B cell (primary cell): ENCODE measurements around the gene TANK. TPM values are rescaled to one million over a fixed set of nuclear protein-coding genes. Genes with fewer than 3 reads are reported as not detected.

Experiments
- ATAC-seq: fragments of 200-7000 bp; cut with Tn5 transposase; one replicate; pipeline ENCODE4 v1.10.0; 2021; ENCODE audit warnings: low read depth, mild to moderate bottlenecking, moderate number of reproducible peaks, moderate library complexity
- CTCF ChIA-PET: fragments of 350-600 bp; sonication (Branson Sonifier 250); formaldehyde crosslinking; loops from one replicate; lab custom pipeline; 2021; ENCODE audit warnings: antibody characterized with exemption, inconsistent platforms; lab: Charles Lee
- POLR2A ChIA-PET: fragments of 350-600 bp; sonication (Branson Sonifier 250); formaldehyde crosslinking; loops from one replicate; lab custom pipeline; 2021; ENCODE audit warnings: antibody characterized with exemption; lab: Charles Lee
- DNase-seq: peaks from one replicate; pipeline ENCODE4 v3.0.0; 2013
- H2AFZ ChIP-seq: 2 replicates; pipeline ENCODE4 v1.6.1; 2012; ENCODE audit warnings: mild to moderate bottlenecking, low read depth, low read length; ENCODE audit not compliant: insufficient read depth, poor library complexity, severe bottlenecking
- H3K27ac ChIP-seq, 2 donors: 1 replicate in 1 of 2; 2 replicates in 1 of 2; pipeline ENCODE4 v1.5.1; 2012 to 2013; ENCODE audit warnings: low read length in 2 of 2, mild to moderate bottlenecking in 2 of 2, moderate library complexity in 1 of 2
- H3K27me3 ChIP-seq, 4 experiments: fragments of 200-600 bp in 1 of 4; sonication (generic) in 1 of 4; replicated peaks in 1 of 4; 1 replicate in 2 of 4; 2 replicates in 2 of 4; pipeline versions ENCODE4 v1.6.1 to v1.7.0; 2013 to 2016; ENCODE audit warnings: low read length in 3 of 4, mild to moderate bottlenecking in 2 of 4, mixed read lengths in 1 of 4, moderate library complexity in 1 of 4; ENCODE audit not compliant: insufficient read depth in 4 of 4, control insufficient read depth in 3 of 4; ENCODE audit errors: control extremely low read depth in 1 of 4
- H3K36me3 ChIP-seq, 2 experiments: replicated peaks in 1 of 2; 1 replicate in 1 of 2; 2 replicates in 1 of 2; pipeline versions ENCODE4 v1.6.1 to v1.7.1; 2013; ENCODE audit warnings: low read length in 1 of 2; ENCODE audit not compliant: insufficient read depth in 2 of 2, control insufficient read depth in 1 of 2; ENCODE audit errors: control extremely low read depth in 1 of 2, extremely low read depth in 1 of 2
- H3K4me1 ChIP-seq, 2 donors: fragments of 200-600 bp in 1 of 2; sonication (generic) in 1 of 2; 1 replicate in 1 of 2; 2 replicates in 1 of 2; pipeline versions ENCODE4 v1.5.1 to v1.6.1; 2013 to 2017; ENCODE audit warnings: low read length in 2 of 2; ENCODE audit not compliant: control insufficient read depth in 2 of 2, insufficient read depth in 2 of 2
- H3K4me2 ChIP-seq: replicated peaks from 2 replicates; pipeline ENCODE3; 2012; ENCODE audit warnings: mild to moderate bottlenecking, low read depth, low read length; ENCODE audit not compliant: poor library complexity, severe bottlenecking
- H3K4me3 ChIP-seq, 5 experiments: fragments of 200-600 bp in 1 of 5; sonication (generic) in 1 of 5; 1 replicate in 3 of 5; 2 replicates in 2 of 5; pipeline versions ENCODE4 v1.5.1 to v1.7.0; 2011 to 2016; ENCODE audit warnings: low read length in 4 of 5, mild to moderate bottlenecking in 4 of 5, low read depth in 2 of 5, control low read depth in 1 of 5, moderate library complexity in 1 of 5; ENCODE audit not compliant: insufficient read depth in 1 of 5; ENCODE audit errors: control extremely low read depth in 1 of 5, extremely low read depth in 1 of 5
- H3K79me2 ChIP-seq: fragments of 200-600 bp; sonication (generic); one replicate; pipeline ENCODE4 v1.6.0; 2016; ENCODE audit warnings: low read length; ENCODE audit not compliant: control insufficient read depth, insufficient read depth
- H3K9ac ChIP-seq: fragments of 200-600 bp; sonication (generic); 2 replicates; pipeline ENCODE4 v1.6.1; 2017; ENCODE audit warnings: mild to moderate bottlenecking, low read length, moderate library complexity
- H3K9me3 ChIP-seq, 3 donors: one replicate each; pipeline versions ENCODE4 v1.6.1 to v1.7.1; 2013; ENCODE audit warnings: low read length in 2 of 3; ENCODE audit not compliant: control insufficient read depth in 2 of 3, insufficient read depth in 1 of 3; ENCODE audit errors: control extremely low read depth in 1 of 3
- H4K20me1 ChIP-seq: 2 replicates; pipeline ENCODE4 v1.6.0; 2012; ENCODE audit warnings: mild to moderate bottlenecking, low read length; ENCODE audit not compliant: insufficient read depth, control insufficient read depth, poor library complexity, severe bottlenecking
- H3K27ac Mint-ChIP-seq: one replicate; pipeline ENCODE4 v1.8.0; 2021; ENCODE audit warnings: mixed read lengths
- H3K27me3 Mint-ChIP-seq: one replicate; pipeline ENCODE4 v1.8.0; 2021; ENCODE audit warnings: mixed read lengths
- H3K4me1 Mint-ChIP-seq: one replicate; pipeline ENCODE4 v1.8.0; 2021; ENCODE audit warnings: mixed read lengths
- H3K4me3 Mint-ChIP-seq: one replicate; pipeline ENCODE4 v1.8.0; 2021; ENCODE audit warnings: mixed read lengths
- H3K9me3 Mint-ChIP-seq: one replicate; pipeline ENCODE4 v1.8.0; 2022; ENCODE audit warnings: mixed read lengths; ENCODE audit not compliant: insufficient read depth
- CTCF ChIP-seq: fragments of 200-600 bp; IDR thresholded peaks from one replicate; pipeline ENCODE4 v1.8.0; 2022; ENCODE audit warnings: antibody characterized with exemption, mild to moderate bottlenecking
- EZH2 ChIP-seq: IDR thresholded peaks from 2 replicates; pipeline ENCODE4 v1.6.1; 2012; ENCODE audit warnings: borderline replicate concordance, low read depth, mild to moderate bottlenecking, moderate library complexity, low read length; ENCODE audit not compliant: insufficient read depth, poor library complexity, severe bottlenecking
- WGBS: methylation state at CpG from one replicate; pipeline ENCODE4 v1.1.5; 2013; ENCODE audit warnings: missing lambda C conversion rate; ENCODE audit not compliant: insufficient coverage; 5-methylcytosine and 5-hydroxymethylcytosine counted together
- intact Hi-C: fragments of 100-400 bp; cut with micrococcal nuclease; formaldehyde crosslinking; loops from one replicate; pipeline ENCODE4 v1.10.0; 2022
- polyA plus RNA-seq: library from polyadenylated mRNA; depleted of rRNA; stranded (reverse); fragments of >200 nt; gene quantifications from 2 replicates; pipeline ENCODE4 v1.2.3, GENCODE V29; 2012
- total RNA-seq, 2 donors: library from RNA; stranded (reverse); fragments of 120-200 nt in 1 of 2; gene quantifications; 1 replicate in 1 of 2; 2 replicates in 1 of 2; pipeline versions ENCODE4 v1.2.3 to v1.2.4, GENCODE V29; 2013 to 2022

TANK gene
- total and polyA plus RNA-seq, 2 donors (not counting 1 experiment from before 2014, with no cell fraction given), result 62.4 to 179 TPM

GRCh38 chr2:161250864-161251436 lies 90.7 kb downstream of the TANK start:
- Histone ChIP-seq H2AFZ (no peak overlapping the region), H3K27ac (no peak overlapping the region), H3K9me3 (no peaks in the 10 kb centered on the region), H4K20me1 (no peaks in the 10 kb centered on the region), H3K36me3 (no peaks in the 10 kb centered on the region), H3K4me2 (no peak overlapping the region), H3K9ac (no peak overlapping the region), H3K4me1 (peaks cover 0 to 3% of the 10 kb centered on the region in 2 donors), H3K79me2 (no peaks in the 10 kb centered on the region), H3K4me3 (no peak overlapping the region), H3K27me3 (no peaks in the 10 kb centered on the region)
- no CpG with 5 or more reads among the region's 2 CpGs for WGBS
- DNase-seq (peak; percentile 47), ATAC-seq (peak; percentile 53)
- peaks cover 10% of the 10 kb centered on the region for H3K27me3 Mint-ChIP-seq
- H3K4me1 Mint-ChIP-seq, result peaks cover 29% of the 10 kb centered on the region
- H3K9me3 Mint-ChIP-seq, result no peaks in the 10 kb centered on the region
- H3K27ac Mint-ChIP-seq, result no peak overlapping the region
- CTCF ChIA-PET, result interaction anchor here (1.5 to 2.8 kb wide), 8 partner anchors 11 to 168 kb away, joined by 4 to 15 read pairs (median 8); no protein-coding TSS in a partner anchor
- intact Hi-C loops, result no loop called here
- POLR2A ChIA-PET, result no interaction called here
- no peak overlapping the region for H3K4me3 Mint-ChIP-seq
- TF ChIP-seq EZH2 (no peak), CTCF (peak; percentile 67)

GRCh38 chr2:161257123-161257952 lies 97.1 kb downstream of the TANK start:
- Histone ChIP-seq H3K4me3 (no peak overlapping the region), H3K27ac (no peak overlapping the region), H3K9ac (no peak overlapping the region), H3K36me3 (no peaks in the 10 kb centered on the region), H2AFZ (no peak overlapping the region), H4K20me1 (no peaks in the 10 kb centered on the region), H3K79me2 (no peaks in the 10 kb centered on the region), H3K4me2 (no peak overlapping the region), H3K4me1 (no peaks in the 10 kb centered on the region), H3K9me3 (no peaks in the 10 kb centered on the region), H3K27me3 (no peaks in the 10 kb centered on the region)
- WGBS, result 100% methylated on average over 2 of the region's 8 CpGs
- no peak for DNase-seq
- Mint-ChIP-seq H3K4me1 (no peaks in the 10 kb centered on the region), H3K4me3 (no peak overlapping the region), H3K9me3 (no peaks in the 10 kb centered on the region), H3K27me3 (no peaks in the 10 kb centered on the region), H3K27ac (no peak overlapping the region)
- TF ChIP-seq EZH2, result no peak
- TF ChIP-seq CTCF, result no peak
- ATAC-seq, result no peak
- ChIA-PET POLR2A (no interaction called here), CTCF (interaction anchor here (1.2 kb wide), 1 partner anchor 16 kb away, joined by 3 read pairs; no protein-coding TSS in a partner anchor)
- intact Hi-C loops, result no loop called here
